MCF 10A (cell line): ENCODE measurements around the gene RHBDD1. TPM values are rescaled to one million over a fixed set of nuclear protein-coding genes. Genes with fewer than 3 reads are reported as not detected.

ENCODE experiments used
- BruUV-seq: library from RNA; stranded (reverse); fragments of 400-500 nt; replicated peaks from 2 replicates; lab custom pipeline; 2021; lab: Mats Ljungman, UMichigan
- CTCF ChIA-PET: fragments of 300-600 bp; sonication (Branson Sonifier 250); formaldehyde crosslinking; extraction: SDS; loops from one replicate; lab custom pipeline; 2021; ENCODE audit warnings: antibody characterized with exemption, inconsistent platforms; lab: Yijun Ruan, JAX
- POLR2A ChIA-PET: fragments of 300-600, 350-650 bp; sonication (Branson Sonifier 250); formaldehyde crosslinking; extraction: SDS; loops from one replicate; lab custom pipeline; 2020; ENCODE audit warnings: antibody characterized with exemption, inconsistent platforms; lab: Yijun Ruan, JAX
- DNase-seq: peaks from one replicate; pipeline ENCODE4 v3.0.0-alpha.2; 2018; ENCODE audit not compliant: unreplicated experiment
- H3K27ac Mint-ChIP-seq: one replicate; pipeline ENCODE4 v1.8.0; 2022; ENCODE audit warnings: mild to moderate bottlenecking, low read depth, mixed read lengths; ENCODE audit not compliant: unreplicated experiment
- H3K27me3 Mint-ChIP-seq: one replicate; pipeline ENCODE4 v1.8.0; 2022; ENCODE audit warnings: mixed read lengths; ENCODE audit not compliant: insufficient read depth, unreplicated experiment
- H3K36me3 Mint-ChIP-seq: one replicate; pipeline ENCODE4 v1.8.0; 2022; ENCODE audit warnings: mild to moderate bottlenecking, moderate library complexity, mixed read lengths; ENCODE audit not compliant: insufficient read depth, unreplicated experiment
- H3K4me1 Mint-ChIP-seq: one replicate; pipeline ENCODE4 v1.8.0; 2022; ENCODE audit warnings: mixed read lengths; ENCODE audit not compliant: insufficient read depth, unreplicated experiment
- H3K4me3 Mint-ChIP-seq: one replicate; pipeline ENCODE4 v1.8.0; 2022; ENCODE audit warnings: mild to moderate bottlenecking, moderate library complexity, mixed read lengths; ENCODE audit not compliant: unreplicated experiment
- H3K9me3 Mint-ChIP-seq: one replicate; pipeline ENCODE4 v1.8.0; 2022; ENCODE audit warnings: mixed read lengths; ENCODE audit not compliant: unreplicated experiment
- intact Hi-C: fragments of 100-400 bp; cut with micrococcal nuclease; formaldehyde crosslinking; loops from 2 replicates; pipeline ENCODE4 v1.14.1; 2022
- total RNA-seq: library from RNA; stranded (reverse); gene quantifications from 2 replicates; pipeline ENCODE4 v1.2.3, GENCODE V29; 2022
- TF ChIP-seq, protein P1 (sequence below): fragments of 200-600 bp; IDR thresholded peaks from one replicate; pipeline ENCODE4 v1.8.0; 2022; ENCODE audit warnings: antibody characterized with exemption, mild to moderate bottlenecking; ENCODE audit not compliant: unreplicated experiment

RHBDD1 gene
- total RNA-seq, 1 experiment from 2014 or later, result 76.0 TPM

GRCh38 chr2:226881287-226881686 is 45.4 kb downstream of the RHBDD1 start:
- no peak overlapping the region for H3K4me3 Mint-ChIP-seq
- peaks cover 13% of the 10 kb centered on the region for H3K4me1 Mint-ChIP-seq
- ChIA-PET CTCF (no interaction called here), POLR2A (no interaction called here)
- no peak overlapping the region for H3K27ac Mint-ChIP-seq
- DNase-seq, result no peak
- intact Hi-C loops, result no loop called here
- no TSS peak for BruUV-seq
- H3K36me3 Mint-ChIP-seq, result peaks cover 11% of the 10 kb centered on the region
- H3K27me3 Mint-ChIP-seq, result no peaks in the 10 kb centered on the region
- TF ChIP-seq, protein P1, sequence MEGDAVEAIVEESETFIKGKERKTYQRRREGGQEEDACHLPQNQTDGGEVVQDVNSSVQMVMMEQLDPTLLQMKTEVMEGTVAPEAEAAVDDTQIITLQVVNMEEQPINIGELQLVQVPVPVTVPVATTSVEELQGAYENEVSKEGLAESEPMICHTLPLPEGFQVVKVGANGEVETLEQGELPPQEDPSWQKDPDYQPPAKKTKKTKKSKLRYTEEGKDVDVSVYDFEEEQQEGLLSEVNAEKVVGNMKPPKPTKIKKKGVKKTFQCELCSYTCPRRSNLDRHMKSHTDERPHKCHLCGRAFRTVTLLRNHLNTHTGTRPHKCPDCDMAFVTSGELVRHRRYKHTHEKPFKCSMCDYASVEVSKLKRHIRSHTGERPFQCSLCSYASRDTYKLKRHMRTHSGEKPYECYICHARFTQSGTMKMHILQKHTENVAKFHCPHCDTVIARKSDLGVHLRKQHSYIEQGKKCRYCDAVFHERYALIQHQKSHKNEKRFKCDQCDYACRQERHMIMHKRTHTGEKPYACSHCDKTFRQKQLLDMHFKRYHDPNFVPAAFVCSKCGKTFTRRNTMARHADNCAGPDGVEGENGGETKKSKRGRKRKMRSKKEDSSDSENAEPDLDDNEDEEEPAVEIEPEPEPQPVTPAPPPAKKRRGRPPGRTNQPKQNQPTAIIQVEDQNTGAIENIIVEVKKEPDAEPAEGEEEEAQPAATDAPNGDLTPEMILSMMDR, result no peak
- no peaks in the 10 kb centered on the region for H3K9me3 Mint-ChIP-seq

DNA sequence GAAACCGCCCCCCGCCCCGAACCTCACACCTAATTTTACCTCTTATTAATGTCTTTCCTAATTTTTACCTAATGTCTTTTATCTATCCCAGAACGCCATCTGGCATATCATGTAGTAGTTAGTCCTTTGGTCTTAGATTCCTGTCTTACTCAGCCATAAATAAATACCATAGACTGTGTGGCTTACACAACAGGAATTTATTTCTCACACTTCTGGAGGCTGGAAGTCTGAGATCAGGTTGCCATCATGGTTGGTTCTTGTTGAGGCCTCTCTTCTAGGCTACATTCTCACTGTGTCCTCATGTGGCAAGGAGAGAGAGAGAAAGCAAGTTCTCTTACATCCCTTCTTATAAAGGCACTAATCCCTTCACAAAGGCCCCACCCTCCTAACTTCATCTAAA is 46.8 kb downstream of the RHBDD1 start:
- Mint-ChIP-seq H3K4me1 (peaks cover 15% of the 10 kb centered on the region), H3K27ac (no peak overlapping the region), H3K27me3 (no peaks in the 10 kb centered on the region), H3K4me3 (no peak overlapping the region), H3K9me3 (no peaks in the 10 kb centered on the region), H3K36me3 (peaks cover 11% of the 10 kb centered on the region)
- POLR2A ChIA-PET, result no interaction called here
- intact Hi-C loops, result no loop called here
- CTCF ChIA-PET, result interaction anchor here (0.6 kb wide), 1 partner anchor 30 kb away, joined by 4 read pairs; no protein-coding TSS in a partner anchor
- DNase-seq, result no peak
- TF ChIP-seq, protein P1, result no peak
- no TSS peak for BruUV-seq

DNA sequence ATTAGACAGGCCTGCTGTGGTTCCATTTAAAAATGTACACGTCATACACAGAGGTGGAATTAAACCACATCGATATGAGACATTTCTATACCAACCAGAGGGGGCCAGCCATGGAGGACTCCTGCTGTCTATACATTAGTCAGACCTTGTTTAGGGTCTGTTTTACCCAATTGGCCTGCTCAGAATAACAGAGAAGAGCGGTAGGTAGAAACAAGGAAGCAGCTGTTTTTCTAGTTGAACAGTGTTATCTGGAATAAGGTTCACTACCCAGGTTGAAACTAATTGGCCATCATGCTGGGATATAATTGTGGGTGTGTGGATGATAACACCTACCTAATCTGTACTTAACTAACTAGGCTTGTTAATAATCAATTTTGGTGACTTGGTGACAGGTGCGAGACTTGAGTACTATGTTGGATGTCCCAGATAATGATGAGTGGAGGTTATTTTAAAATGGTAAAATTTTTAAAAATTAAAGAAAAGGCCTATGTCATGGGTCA is 47.5 kb downstream of the RHBDD1 start:
- H3K36me3 Mint-ChIP-seq, result peaks cover 11% of the 10 kb centered on the region
- no peak overlapping the region for H3K27ac Mint-ChIP-seq
- peaks cover 22% of the 10 kb centered on the region for H3K4me1 Mint-ChIP-seq
- TF ChIP-seq, protein P1, result no peak
- ChIA-PET POLR2A (no interaction called here), CTCF (interaction anchor here (0.6 kb wide), 1 partner anchor 31 kb away, joined by 4 read pairs; no protein-coding TSS in a partner anchor)
- no TSS peak for BruUV-seq
- H3K4me3 Mint-ChIP-seq, result no peak overlapping the region
- H3K27me3 Mint-ChIP-seq, result no peaks in the 10 kb centered on the region
- H3K9me3 Mint-ChIP-seq, result no peaks in the 10 kb centered on the region
- intact Hi-C loops, result no loop called here
- DNase-seq, result no peak

GRCh38 chr2:226884166-226884565 is 48.3 kb downstream of the RHBDD1 start:
- no peaks in the 10 kb centered on the region for H3K27me3 Mint-ChIP-seq
- peaks cover 4% of the 10 kb centered on the region for H3K36me3 Mint-ChIP-seq
- no peak overlapping the region for H3K4me3 Mint-ChIP-seq
- TF ChIP-seq, protein P1, result no peak
- DNase-seq, result no peak
- CTCF ChIA-PET, result no interaction called here
- POLR2A ChIA-PET, result interaction anchor here (0.8 kb wide), 1 partner anchor 51 kb away, joined by 3 read pairs; no protein-coding TSS in a partner anchor
- intact Hi-C loops, result no loop called here
- H3K27ac Mint-ChIP-seq, result no peak overlapping the region
- H3K4me1 Mint-ChIP-seq, result peaks cover 30% of the 10 kb centered on the region
- no TSS peak for BruUV-seq
- H3K9me3 Mint-ChIP-seq, result no peaks in the 10 kb centered on the region
